Occipital lobe (tissue), 2 donors: ENCODE measurements around the gene PAPPA2. TPM values are rescaled to one million over a fixed set of nuclear protein-coding genes. Genes with fewer than 3 reads are reported as not detected.
"Not testable (repeated sequence)": the region's sequence is repeated elsewhere in the genome, so short reads cannot be mapped to it uniquely, and the experiment has no call there.

Source experiments
- DNase-seq: peaks from one replicate; lab custom pipeline; 2025; lab: John Stamatoyannopoulos, UW
- total RNA-seq: library from RNA; depleted of rRNA; stranded (reverse); fragments of >200 nt; gene quantifications from one replicate; pipeline ENCODE4 v1.2.3, GENCODE V29; 2014

The PAPPA2 gene
- total RNA-seq, 1 donor from 2014 or later: 13.1 TPM

DNA sequence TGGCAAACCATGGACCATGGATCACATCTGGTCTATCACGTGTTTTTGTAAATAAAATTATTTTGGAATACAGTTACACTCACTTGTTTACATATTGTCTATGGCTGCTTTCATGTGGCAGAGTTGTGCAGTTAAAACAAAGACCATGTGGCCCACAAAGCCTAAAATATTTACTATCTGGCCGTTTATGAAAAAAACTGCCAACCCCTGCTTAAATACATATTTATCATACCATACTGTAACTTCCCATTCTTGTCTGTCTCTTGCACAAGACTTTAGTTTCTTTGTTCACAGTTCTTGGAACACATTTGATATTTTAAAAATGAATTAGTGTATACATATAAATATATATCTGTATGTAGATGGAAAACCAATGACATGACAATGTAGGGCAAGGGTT lies 141.5 kb downstream of the PAPPA2 start:
- DNase-seq: no peak

DNA sequence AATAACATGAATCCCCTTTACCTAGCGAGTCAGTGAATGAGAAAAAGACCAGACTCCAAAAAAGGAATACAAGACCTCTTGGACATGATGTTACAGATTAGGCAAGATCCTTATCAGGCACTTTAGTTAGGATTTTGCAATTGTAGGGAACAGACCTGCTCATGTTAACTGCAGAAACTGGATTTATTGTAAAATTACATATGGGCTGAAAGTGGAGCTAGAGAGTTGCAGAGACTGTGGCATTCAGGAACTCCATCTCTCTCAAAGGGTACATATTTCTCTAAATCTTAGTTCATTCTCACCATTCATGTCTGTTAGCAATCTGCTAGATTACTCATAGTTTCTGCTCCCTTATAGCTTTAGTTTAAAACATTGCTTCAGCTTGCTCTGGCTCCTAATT lies 142.2 kb downstream of the PAPPA2 start:
- DNase-seq: no peak

- no peak for DNase-seq
Observed at GRCh38 chr1:176609556-176610408, 146.8 kb downstream of the PAPPA2 start.

GRCh38 chr1:176612791-176613190 lies 149.8 kb downstream of the PAPPA2 start:
- no peak for DNase-seq

GRCh38 chr1:176617881-176618280 lies 154.9 kb downstream of the PAPPA2 start:
- DNase-seq: no peak

GRCh38 chr1:176619261-176619660 lies 156.3 kb downstream of the PAPPA2 start:
- no peak for DNase-seq

- no peak for DNase-seq
Observed at GRCh38 chr1:176625365-176625764, 162.4 kb downstream of the PAPPA2 start.

- no peak for DNase-seq
Observed at GRCh38 chr1:176626572-176627061, 163.6 kb downstream of the PAPPA2 start.

DNA sequence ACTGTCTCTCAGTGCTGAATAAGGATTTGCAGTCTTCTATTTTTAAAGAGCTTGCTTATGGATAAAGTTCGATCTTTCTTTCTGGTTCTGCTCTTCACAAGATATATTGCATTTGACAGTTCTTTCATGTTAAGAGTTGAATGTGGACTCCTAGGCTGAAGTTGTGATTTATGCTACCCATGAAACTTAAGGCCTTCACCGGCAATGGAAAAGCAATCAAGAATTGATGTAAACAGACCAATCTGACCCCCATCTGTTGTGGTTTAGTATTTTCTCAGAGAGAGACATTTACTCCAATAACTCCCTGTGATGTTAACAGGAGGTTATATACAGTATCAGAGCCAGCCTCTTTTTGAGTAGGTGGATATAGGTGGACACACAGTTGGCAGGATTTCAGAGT lies 165.8 kb downstream of the PAPPA2 start:
- DNase-seq: no peak

GRCh38 chr1:176634733-176635132 lies 171.8 kb downstream of the PAPPA2 start:
- not testable (repeated sequence) for DNase-seq

DNA sequence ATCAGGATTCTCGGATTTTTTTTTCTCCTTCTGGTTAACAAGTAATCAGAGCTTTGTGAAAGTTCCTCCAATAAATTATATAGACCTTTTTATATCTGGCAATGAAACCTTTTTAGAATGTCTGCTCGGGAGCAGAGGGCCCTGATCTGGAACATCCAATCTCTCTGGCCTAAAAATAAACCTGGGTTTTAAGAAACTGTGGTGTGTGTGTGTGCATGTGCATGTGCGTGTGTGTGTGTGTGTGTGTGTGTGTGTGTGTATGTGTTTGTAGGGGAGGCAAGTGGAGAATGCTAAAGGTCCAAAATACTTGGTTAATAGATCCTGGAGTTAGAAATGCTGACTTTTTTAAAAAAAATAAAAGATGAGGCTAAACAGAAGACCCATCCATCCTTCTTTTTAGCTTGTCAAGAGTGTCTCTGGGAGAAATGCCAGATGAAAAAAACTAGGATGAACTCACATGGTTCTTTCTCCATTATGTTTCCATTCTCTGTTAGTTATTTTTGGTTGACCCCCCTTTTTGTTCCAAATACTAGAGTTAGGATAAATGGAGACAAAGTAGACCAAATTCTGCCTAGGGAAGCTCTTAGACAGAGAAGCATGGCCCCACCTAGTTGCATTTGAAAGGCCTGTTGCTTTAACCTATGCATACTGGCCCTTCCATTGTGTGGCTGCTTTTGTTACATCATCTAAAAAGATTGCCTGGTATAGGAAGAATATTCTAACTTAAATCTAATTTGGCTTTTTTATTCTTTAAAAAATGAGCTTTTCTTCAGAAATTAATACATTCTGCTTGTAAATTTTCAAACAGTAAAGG lies 175.9 kb downstream of the PAPPA2 start:
- DNase-seq: no peak

DNA sequence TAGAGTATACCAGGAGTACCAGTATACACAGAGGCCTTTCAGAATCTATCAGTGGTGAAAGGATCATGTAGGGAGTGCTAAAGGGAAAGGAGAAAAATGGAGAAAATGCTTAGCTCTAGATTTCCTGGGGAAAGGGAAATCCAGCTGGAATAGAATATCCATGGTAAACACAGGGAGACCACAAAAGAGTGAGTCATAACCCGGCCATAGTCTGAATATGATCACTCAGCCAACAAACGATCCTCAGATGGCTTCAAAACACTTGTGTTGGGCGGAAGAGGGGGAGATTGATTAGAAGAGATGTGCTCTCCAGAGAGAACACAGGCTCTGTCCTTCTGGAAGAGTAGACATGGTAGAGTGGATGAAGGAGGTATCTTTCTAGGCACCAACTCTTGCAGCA lies 180.6 kb downstream of the PAPPA2 start:
- DNase-seq: no peak

DNA sequence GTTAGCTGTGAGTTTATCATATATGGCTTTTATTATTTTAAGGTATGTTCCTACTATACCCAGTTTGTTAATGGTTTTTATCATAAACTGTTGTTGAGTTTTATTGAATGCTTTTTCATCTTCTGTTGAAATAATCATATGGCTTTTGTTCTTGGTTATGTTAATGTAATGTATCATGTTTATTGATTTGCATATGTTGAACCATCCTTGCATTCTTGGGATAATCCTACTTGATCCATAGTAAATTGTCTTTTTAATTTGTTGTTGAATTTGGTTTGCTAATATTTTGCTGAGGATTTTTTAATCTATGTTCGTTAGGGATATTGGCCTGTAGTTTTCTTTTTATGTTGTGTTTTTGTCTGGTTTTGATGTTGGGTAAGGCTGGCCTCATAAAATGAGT lies 185.6 kb downstream of the PAPPA2 start:
- no peak for DNase-seq

DNA sequence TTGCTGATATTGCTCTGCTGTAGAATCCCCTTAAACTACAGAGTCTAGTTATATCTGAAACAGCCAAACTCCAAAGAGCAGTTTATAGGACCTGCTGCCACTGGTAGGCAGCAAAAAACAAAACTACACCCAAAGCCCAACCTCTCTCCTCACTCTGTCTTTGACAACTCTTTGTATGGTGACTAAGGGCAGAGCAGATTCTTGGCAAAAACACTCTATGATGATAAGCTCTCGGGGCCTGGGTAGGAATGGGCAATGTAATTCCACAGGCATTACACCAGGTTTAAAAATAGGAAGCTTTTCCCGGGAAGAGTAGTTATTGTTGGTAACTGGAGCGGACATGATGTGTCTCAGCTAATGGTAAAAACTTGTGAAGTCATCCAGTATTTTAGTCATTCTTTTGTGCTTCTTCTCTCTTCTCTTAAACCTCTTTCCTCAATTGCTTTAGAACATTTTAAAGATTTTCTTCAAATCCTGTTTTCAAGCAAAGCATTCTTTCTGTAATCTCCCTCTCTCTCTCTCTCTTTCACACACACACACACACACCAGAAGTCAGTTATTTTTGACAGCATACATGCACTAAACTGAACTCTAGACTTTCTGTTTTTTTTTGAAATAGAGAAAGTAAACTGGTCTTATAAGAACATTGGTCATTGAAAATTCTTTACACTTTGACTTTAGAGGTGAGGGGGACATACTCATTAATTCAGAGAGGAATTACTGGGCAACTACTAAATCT lies 193.5 kb downstream of the PAPPA2 start:
- DNase-seq: no peak

GRCh38 chr1:176669782-176670181 lies 206.8 kb downstream of the PAPPA2 start:
- no peak for DNase-seq

GRCh38 chr1:176670853-176671252 lies 207.9 kb downstream of the PAPPA2 start:
- no peak for DNase-seq

DNA sequence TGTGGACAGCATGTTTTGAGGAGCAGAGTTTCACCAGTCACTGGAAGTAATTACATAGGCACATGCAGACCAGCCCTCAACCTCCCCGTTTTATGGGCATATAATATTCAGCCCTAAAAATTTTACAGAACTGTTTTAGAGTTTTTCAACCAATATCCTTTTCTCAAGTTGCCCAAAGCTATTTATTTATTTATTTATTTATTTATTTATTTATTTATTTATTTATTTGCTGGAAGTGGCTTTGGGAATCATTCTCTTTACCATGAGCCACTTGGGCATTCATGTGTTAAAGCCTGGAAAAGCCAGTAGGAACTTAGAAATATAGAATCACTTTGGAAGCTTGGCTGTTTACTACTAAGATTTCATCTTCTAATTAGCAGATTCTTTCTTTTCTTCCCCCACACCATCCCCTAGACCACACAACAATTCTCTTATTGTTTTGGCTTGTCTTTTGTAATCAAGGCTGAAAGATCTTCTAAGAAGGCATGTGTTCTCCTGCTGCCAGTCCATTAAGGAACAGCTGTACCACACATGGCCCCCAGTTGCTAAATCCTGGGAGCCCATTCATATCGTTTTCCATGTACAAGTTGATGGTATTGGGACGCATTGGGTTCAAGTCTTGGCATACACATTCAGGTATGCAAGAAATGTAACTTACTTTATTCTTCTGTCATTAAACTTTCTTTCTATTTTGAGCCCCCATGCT lies 220.0 kb downstream of the PAPPA2 start:
- DNase-seq: no peak

- no peak for DNase-seq
Observed at GRCh38 chr1:176691251-176692228, 228.6 kb downstream of the PAPPA2 start.

DNA sequence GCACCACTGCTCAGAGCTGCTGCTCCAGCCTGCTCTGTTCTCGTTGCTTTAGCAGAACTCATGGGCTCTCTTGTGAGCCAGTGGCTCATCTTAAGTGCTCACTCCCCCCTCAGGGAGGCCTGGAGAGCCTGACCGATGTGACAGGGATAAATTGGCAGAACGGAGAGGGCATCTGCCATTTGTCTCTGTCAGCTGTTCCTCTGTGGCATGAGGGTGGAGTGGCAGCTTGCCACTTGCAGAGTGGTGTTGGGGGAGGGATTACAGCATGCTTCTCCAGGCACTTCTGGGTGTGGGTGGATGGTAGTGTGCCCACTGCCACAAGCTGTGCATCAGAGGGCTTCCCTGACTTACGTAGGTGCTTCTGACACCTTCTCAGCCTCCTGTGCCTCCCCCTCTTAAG lies 229.5 kb downstream of the PAPPA2 start:
- peak; percentile 33 for DNase-seq
